T-helper 2 cell (primary cell): ENCODE measurements around the gene HAUS8.
"Not testable (repeated sequence)": the region's sequence is repeated elsewhere in the genome, so short reads cannot be mapped to it uniquely, and the experiment has no call there.

Experiments used
- DNase-seq, 5 experiments: peaks; one replicate each; pipeline versions ENCODE4 v3.0.0 to v3.0.0-alpha.2; 2012 to 2022
- total RNA-seq, 2 donors: gene quantifications; one replicate each; lab custom pipeline; 2026; lab: John Stamatoyannopoulos, UW

The HAUS8 gene, protein sequence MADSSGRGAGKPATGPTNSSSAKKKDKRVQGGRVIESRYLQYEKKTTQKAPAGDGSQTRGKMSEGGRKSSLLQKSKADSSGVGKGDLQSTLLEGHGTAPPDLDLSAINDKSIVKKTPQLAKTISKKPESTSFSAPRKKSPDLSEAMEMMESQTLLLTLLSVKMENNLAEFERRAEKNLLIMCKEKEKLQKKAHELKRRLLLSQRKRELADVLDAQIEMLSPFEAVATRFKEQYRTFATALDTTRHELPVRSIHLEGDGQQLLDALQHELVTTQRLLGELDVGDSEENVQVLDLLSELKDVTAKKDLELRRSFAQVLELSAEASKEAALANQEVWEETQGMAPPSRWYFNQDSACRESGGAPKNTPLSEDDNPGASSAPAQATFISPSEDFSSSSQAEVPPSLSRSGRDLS
- 15.2 to 18.7 reads per million in 2 donors for total RNA-seq

GRCh38 chr19:17075035-17075863, at the start of gene HAUS8, which contains the start of gene MYO9B:
TSS of gene HAUS8 (minus strand) at chr19:17075452. CDS start at chr19:17075422, 30 bp downstream.
TSS of gene MYO9B (plus strand) at chr19:17075777. CDS start at chr19:17101718, 25,941 bp downstream.
- DNase-seq, result peak; percentile 99 to 100 (median 100)

GRCh38 chr19:17124025-17124424, 48.8 kb upstream of the HAUS8 start:
- no peak for DNase-seq

DNA sequence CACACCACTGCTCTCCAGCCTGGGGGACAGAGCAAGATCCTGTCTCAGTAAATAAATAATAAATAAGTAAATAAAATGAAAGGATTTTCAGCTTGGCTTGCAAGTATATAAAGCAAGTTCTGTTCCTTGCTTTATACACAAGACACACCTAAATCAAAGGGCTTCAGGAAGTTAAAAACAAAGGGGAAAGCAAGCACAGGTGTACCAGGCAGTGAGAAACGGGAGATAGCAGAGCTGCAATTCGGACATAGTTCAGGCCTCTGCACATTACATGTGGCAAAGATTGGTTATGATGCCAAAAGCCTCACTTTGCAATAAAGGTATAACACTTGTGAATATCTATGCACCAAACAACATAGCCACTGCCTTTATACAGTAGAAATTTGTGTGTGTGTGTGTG, 47.8 kb upstream of the HAUS8 start:
- no peak for DNase-seq

- peak in 1 of 5 experiments; percentile 59 for DNase-seq
These were observed 46.6 kb upstream of the HAUS8 start for GRCh38 chr19:17121736-17122293.

DNA sequence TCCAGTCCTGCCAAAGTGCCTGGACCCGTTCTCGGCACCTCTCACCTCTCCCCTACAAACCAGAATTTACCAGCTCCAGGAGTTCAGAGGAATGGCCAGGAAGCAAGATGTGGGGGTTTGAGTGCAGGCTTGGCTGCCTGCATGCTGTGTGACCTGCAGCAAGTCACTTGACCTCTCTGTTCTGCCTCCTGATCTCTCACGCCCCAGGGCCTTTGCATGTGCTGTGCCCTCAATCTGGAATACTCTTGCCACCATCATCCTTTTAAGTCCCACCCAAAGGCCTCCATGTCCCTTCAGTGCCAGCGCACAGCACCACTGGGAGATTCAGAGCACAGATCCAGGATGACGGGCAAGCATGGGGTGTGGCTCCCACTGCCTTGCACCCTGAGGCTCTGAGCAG, 43.7 kb upstream of the HAUS8 start:
- DNase-seq, result no peak

DNA sequence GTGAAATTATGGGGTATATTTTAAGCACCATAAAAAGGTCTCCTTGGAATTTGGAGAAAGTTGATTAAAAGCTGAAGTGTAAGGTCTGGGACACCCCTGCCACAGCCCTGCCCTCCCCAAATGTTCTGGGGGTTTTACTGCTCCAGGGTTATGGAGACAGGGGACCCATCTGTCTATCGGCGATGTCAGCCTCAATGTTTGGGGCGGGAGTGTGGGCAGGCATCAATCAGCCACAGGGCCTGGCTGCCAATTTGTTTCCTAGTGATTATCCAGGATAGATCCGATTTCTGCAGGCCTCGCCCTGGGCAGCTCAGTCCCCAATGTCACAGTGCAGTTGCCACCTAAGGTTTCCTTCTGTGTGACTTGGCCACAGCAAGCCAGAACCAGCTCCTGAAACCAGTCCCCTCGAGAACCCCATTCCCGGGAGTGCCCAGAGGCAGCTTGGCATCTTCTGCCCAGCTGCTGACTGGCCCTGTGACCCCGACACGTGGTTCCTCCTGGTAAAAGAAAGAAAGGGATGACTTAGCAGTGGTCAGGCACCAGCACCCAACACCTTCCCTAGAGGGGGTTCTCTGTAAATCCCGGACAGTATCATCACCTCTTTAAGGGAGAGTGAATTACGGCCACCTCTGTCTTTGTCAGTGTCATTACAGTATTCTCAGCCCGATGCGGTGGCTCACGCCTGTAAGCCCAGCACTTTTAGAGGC, 41.9 kb upstream of the HAUS8 start:
- no peak for DNase-seq

- no peak for DNase-seq
These were observed 39.2 kb upstream of the HAUS8 start for GRCh38 chr19:17114414-17114831.

GRCh38 chr19:17113127-17113785, 38.0 kb upstream of the HAUS8 start:
- DNase-seq, result no peak

DNA sequence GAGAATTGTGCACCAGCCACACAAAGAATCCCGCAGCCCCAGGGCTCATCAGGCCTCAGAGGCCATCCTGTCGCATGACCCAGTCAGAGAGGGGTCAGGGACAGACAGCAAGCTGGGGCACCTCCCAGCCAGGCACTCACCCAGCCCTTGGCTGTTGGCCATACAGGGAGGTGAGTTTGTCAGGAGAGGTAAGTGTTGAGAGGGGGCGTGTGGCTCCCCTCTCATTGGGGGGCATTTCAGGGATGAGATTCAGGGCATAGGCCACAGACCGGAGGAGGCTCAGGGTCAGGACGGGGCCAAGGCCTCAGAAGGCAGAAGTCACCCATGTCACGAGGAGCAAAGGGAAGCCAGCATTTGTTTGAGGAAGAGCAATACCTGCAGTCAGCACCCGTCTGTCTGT, 37.4 kb upstream of the HAUS8 start:
- DNase-seq, result no peak

GRCh38 chr19:17112271-17112670, 37.0 kb upstream of the HAUS8 start:
- DNase-seq, result no peak

GRCh38 chr19:17111766-17112165, 36.5 kb upstream of the HAUS8 start:
- no peak for DNase-seq

GRCh38 chr19:17110599-17110966, 35.3 kb upstream of the HAUS8 start:
- DNase-seq, result no peak

- no peak for DNase-seq
These were observed 34.8 kb upstream of the HAUS8 start for GRCh38 chr19:17109962-17110598.

DNA sequence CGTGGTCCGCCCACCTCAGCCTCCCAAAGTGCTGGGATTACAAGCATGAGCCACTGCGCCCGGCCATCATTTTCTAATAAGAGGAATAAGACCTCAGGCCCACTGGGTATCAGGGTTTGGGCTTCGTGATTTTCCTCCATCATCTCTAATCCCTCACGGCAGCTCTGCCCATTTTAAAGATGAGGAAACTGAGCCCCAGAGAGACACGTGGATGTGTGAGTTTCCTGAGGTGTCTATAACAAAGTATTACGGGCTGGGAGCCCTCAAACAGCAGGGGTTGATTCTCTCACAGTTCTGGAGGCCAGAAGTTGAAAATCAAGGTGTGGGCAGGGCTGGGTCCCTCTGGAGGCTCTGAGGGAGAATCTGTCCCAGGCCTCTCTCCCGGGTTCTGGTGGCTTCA, 34.0 kb upstream of the HAUS8 start:
- DNase-seq, result no peak

GRCh38 chr19:17108453-17108784, 33.2 kb upstream of the HAUS8 start:
- DNase-seq, result no peak

DNA sequence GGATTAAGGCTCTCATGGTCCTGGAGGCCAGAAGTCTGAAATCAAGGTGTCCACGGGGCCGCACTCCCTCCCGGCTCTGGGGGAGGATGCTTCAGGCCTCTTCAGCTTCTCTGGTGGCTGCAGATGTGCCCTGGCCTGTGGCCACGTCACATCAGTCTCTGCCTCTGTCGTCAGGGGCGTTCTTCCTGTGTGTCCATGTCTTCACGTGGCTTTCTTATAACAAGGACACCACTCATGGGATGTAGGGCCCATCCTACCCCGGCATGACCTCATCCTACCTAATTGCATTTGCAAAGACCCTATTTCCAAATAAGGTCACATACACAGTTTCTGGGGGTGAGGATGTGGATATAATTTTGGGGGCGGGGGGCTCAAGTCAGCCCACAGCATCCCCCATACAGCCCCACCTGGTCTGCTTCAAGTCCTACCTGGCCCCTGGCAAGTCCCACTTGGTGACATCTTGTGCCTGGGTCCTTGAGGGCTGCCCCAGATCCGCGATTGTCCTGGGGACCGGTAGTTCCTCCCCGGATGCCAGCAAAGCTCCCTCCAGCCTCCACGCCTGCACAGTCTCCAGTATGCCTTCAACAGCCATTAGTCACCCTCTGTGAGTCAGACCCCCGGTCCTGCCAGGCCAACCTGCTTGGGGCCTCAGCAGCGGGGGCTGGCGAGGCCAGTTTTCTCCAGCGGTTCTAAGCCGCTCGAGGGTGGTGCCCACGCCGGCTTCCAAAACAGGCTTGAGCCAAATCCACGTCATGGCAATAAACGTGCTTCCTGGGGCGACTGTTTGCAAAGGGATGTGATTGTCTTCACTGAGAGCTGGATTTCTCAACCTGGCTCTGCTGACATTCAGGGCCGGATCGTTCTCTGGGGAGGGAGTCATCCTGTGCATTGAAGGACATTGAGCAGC, 32.5 kb upstream of the HAUS8 start:
- DNase-seq, result no peak

- DNase-seq, result not testable (repeated sequence)
These were observed 31.7 kb upstream of the HAUS8 start for GRCh38 chr19:17106964-17107363.

- DNase-seq, result no peak
These were observed 30.3 kb upstream of the HAUS8 start for GRCh38 chr19:17105556-17105955.

DNA sequence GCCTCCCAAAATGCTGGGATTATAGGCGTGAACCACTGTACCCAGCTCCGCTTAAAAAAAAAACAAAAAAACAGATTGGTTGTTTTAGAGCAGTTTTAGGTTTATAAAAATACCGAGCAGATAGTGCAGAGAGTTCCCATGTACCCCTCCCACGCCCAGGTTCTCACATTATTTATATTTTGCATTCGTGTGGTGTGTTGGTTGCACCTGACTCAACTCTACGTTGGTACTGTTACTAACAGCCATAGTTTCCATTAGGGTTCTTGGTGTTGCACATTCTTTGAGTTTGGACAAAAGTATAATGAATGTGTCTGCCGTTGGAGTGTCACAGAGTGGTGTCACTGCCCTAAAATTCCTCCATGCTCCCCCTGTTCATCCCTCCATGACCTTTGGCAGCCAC, 29.4 kb upstream of the HAUS8 start:
- no peak for DNase-seq

- peak in 1 of 5 experiments; percentile 5 for DNase-seq
These were observed 27.9 kb upstream of the HAUS8 start for GRCh38 chr19:17103177-17103576.
